ENCODE measurements around the gene HENMT1. TPM values are rescaled to one million over a fixed set of nuclear protein-coding genes. Genes with fewer than 3 reads are reported as not detected.

The HENMT1 gene
- total RNA-seq, 2 donors from 2014 or later, result 3.0 to 5.7 TPM

Other genes starting within 250 kb of the HENMT1 start
- gene NBPF6, start 210.8 kb downstream of the HENMT1 start, total RNA-seq, result not detected
- gene EEIG2, start 101.0 kb downstream of the HENMT1 start, total RNA-seq, result 10 to 100 TPM; 26.8 to 29.1 TPM
- gene PRPF38B, start 31.2 kb upstream of the HENMT1 start, total RNA-seq, result 10 to 100 TPM; 27.3 to 29.8 TPM
- not detected for gene FNDC7, start 51.8 kb upstream of the HENMT1 start, total RNA-seq
- 10 to 100 TPM; 53.2 to 57.5 TPM for gene STXBP3, start 85.6 kb upstream of the HENMT1 start, total RNA-seq
- gene AKNAD1, start 196.0 kb upstream of the HENMT1 start, total RNA-seq, result 1 to 10 TPM in 1 of 2 donors, under 1 TPM in 1; 0.83 to 1.0 TPM
- 10 to 100 TPM; 16.8 to 24.9 TPM for gene GPSM2, start 215.9 kb upstream of the HENMT1 start, total RNA-seq